ENCODE results near the gene TTC28. TPM values are rescaled to one million over a fixed set of nuclear protein-coding genes. Genes with fewer than 3 reads are reported as not detected.

TTC28 gene
- total and polyA plus RNA-seq, 8 donors, result 31.1 to 44.2 (median 41.4) TPM

GRCh38 chr22:28448625-28449024 lies 231.0 kb downstream of the TTC28 start:
- Histone ChIP-seq H3K27ac (no peak overlapping the region), H3K27me3 (no peaks in the 10 kb centered on the region), H3K36me3 (no peaks in the 10 kb centered on the region), H3K9me3 (no peaks in the 10 kb centered on the region), H3K4me3 (no peak overlapping the region), H3K4me1 (peaks cover 0 to 9% of the 10 kb centered on the region in 2 donors)
- DNase-seq (no peak), ATAC-seq (no peak)
- intact Hi-C loops (cut with DNase I), result no loop called here
- no peak for TF ChIP-seq CTCF (IDR thresholded peaks at IDR 0.05)

- Histone ChIP-seq H3K9me3 (no peaks in the 10 kb centered on the region), H3K27me3 (no peaks in the 10 kb centered on the region), H3K4me3 (no peak overlapping the region), H3K36me3 (no peaks in the 10 kb centered on the region), H3K27ac (no peak overlapping the region), H3K4me1 (peaks cover 7 to 33% of the 10 kb centered on the region in 2 donors)
- intact Hi-C loops (cut with DNase I), result no loop called here
- no peak for DNase-seq
- ATAC-seq, result peak; percentile 26
- no peak for TF ChIP-seq CTCF (IDR thresholded peaks at IDR 0.05)
Observed at GRCh38 chr22:28444659-28445058, 235.0 kb downstream of the TTC28 start.

GRCh38 chr22:28443526-28443876 lies 236.1 kb downstream of the TTC28 start:
- Histone ChIP-seq H3K27ac (peak overlapping the region; percentile 84 to 90), H3K9me3 (no peaks in the 10 kb centered on the region), H3K36me3 (no peaks in the 10 kb centered on the region), H3K27me3 (no peaks in the 10 kb centered on the region), H3K4me3 (peak overlapping the region; percentile 52 to 57), H3K4me1 (peaks cover 9 to 33% of the 10 kb centered on the region in 2 donors)
- no peak for TF ChIP-seq CTCF (IDR thresholded peaks at IDR 0.05)
- intact Hi-C loops (cut with DNase I), result no loop called here
- peak; percentile 64 to 84 (median 75) for DNase-seq
- ATAC-seq, result peak; percentile 81

- Histone ChIP-seq H3K9me3 (no peaks in the 10 kb centered on the region), H3K27me3 (no peaks in the 10 kb centered on the region), H3K27ac (peak overlapping the region; percentile 84 to 90), H3K4me1 (peaks cover 14 to 38% of the 10 kb centered on the region in 2 donors), H3K4me3 (peak overlapping the region; percentile 52 to 57), H3K36me3 (no peaks in the 10 kb centered on the region)
- TF ChIP-seq CTCF (IDR thresholded peaks at IDR 0.05), result no peak
- peak; percentile 70 for ATAC-seq
- peak in 3 of 4 donors; percentile 40 to 83 (median 45) for DNase-seq
- intact Hi-C loops (cut with DNase I), result no loop called here
Observed at GRCh38 chr22:28442711-28443525, 236.7 kb downstream of the TTC28 start.

- Histone ChIP-seq H3K27ac (peak overlapping the region; percentile 84 to 90), H3K4me1 (peaks cover 14 to 38% of the 10 kb centered on the region in 2 donors), H3K27me3 (no peaks in the 10 kb centered on the region), H3K36me3 (no peaks in the 10 kb centered on the region), H3K4me3 (peak overlapping the region; percentile 52 to 57), H3K9me3 (no peaks in the 10 kb centered on the region)
- DNase-seq, result peak; percentile 82 to 94 (median 88)
- peak; percentile 71 to 82 for TF ChIP-seq CTCF (IDR thresholded peaks at IDR 0.05)
- peak; percentile 94 for ATAC-seq
- intact Hi-C loops (cut with DNase I), result no loop called here
Observed at GRCh38 chr22:28442264-28442710, 237.4 kb downstream of the TTC28 start.

Data from left lung (tissue), 10 donors.